Measurements from ENCODE around the gene FXR2. TPM values are rescaled to one million over a fixed set of nuclear protein-coding genes. Genes with fewer than 3 reads are reported as not detected.
"Not testable (repeated sequence)": the region's sequence is repeated elsewhere in the genome, so short reads cannot be mapped to it uniquely, and the experiment has no call there.

Gene FXR2
- 10 to 100 TPM; 25.4 to 31.6 TPM for total RNA-seq
- long read RNA-seq, donor 1, transcript FXR2-201 (17 exons, 2,957 nt), result major isoform, 10 of 19 reads
- long read RNA-seq, donor 1, partial matches to known transcripts, result 5 of 19 reads
- long read RNA-seq, donor 1, other reads (novel, unspliced or antisense), result 4 of 19 reads
- long read RNA-seq, donor 2, partial matches to known transcripts, result 21 of 21 reads
- long read RNA-seq, donor 2, other reads (novel, unspliced or antisense), result 0 of 21 reads

GRCh38 chr17:7614425-7615264 is at the start of gene FXR2:
Gene FXR2, minus strand, starts transcription at chr17:7614897. Its CDS starts 365 bp downstream, at chr17:7614532.
- DNase-seq (ENCODE audit: low spot score), result peak; percentile 100
- intact Hi-C loops (cut with DNase I), result no loop called here

GRCh38 chr17:7656958-7657609 is 42.4 kb upstream of the FXR2 start:
- intact Hi-C loops (cut with DNase I), result no loop called here
- DNase-seq (ENCODE audit: low spot score), result no peak

GRCh38 chr17:7655541-7655840 is 40.8 kb upstream of the FXR2 start:
- no peak for DNase-seq (ENCODE audit: low spot score)
- intact Hi-C loops (cut with DNase I), result no loop called here

- no peak for DNase-seq (ENCODE audit: low spot score)
- intact Hi-C loops (cut with DNase I), result no loop called here
These were observed 40.3 kb upstream of the FXR2 start for GRCh38 chr17:7654832-7655540.

GRCh38 chr17:7652388-7653356 is 38.0 kb upstream of the FXR2 start:
- DNase-seq (ENCODE audit: low spot score), result no peak
- intact Hi-C loops (cut with DNase I), result no loop called here

GRCh38 chr17:7651665-7652387 is 37.1 kb upstream of the FXR2 start:
- intact Hi-C loops (cut with DNase I), result no loop called here

GRCh38 chr17:7651097-7651664 is 36.5 kb upstream of the FXR2 start:
- intact Hi-C loops (cut with DNase I), result no loop called here
- no peak for DNase-seq (ENCODE audit: low spot score)

More at GRCh38 chr17:7651665-7652387, 37.1 kb upstream of the FXR2 start:
- no peak for DNase-seq (ENCODE audit: low spot score)

- intact Hi-C loops (cut with DNase I), result no loop called here
- no peak for DNase-seq (ENCODE audit: low spot score)
These were observed 35.9 kb upstream of the FXR2 start, which contains the start of gene ATP1B2 for GRCh38 chr17:7650509-7651096. Gene ATP1B2, plus strand, starts transcription at chr17:7650926. Its CDS starts 593 bp downstream, at chr17:7651519.

GRCh38 chr17:7647018-7647417 is 32.3 kb upstream of the FXR2 start:
- no peak for DNase-seq (ENCODE audit: low spot score)
- intact Hi-C loops (cut with DNase I), result no loop called here

GRCh38 chr17:7646457-7646856 is 31.8 kb upstream of the FXR2 start:
- intact Hi-C loops (cut with DNase I), result no loop called here
- DNase-seq (ENCODE audit: low spot score), result no peak

- intact Hi-C loops (cut with DNase I), result no loop called here
- no peak for DNase-seq (ENCODE audit: low spot score)
These were observed 30.1 kb upstream of the FXR2 start for GRCh38 chr17:7644775-7645174.

GRCh38 chr17:7641635-7642034 is 26.9 kb upstream of the FXR2 start:
- intact Hi-C loops (cut with DNase I); DNase-seq (ENCODE audit: low spot score): not testable (repeated sequence)

GRCh38 chr17:7640783-7641182 is 26.1 kb upstream of the FXR2 start:
- intact Hi-C loops (cut with DNase I), result no loop called here
- DNase-seq (ENCODE audit: low spot score), result no peak

- no peak for DNase-seq (ENCODE audit: low spot score)
- intact Hi-C loops (cut with DNase I), result loop anchor here in 1 of 2 donors (10.0 kb wide), 1 partner anchor 49 kb away; the partner anchor contains the start of genes TP53 and WRAP53
These were observed 21.5 kb upstream of the FXR2 start for GRCh38 chr17:7636163-7636562.

- DNase-seq (ENCODE audit: low spot score), result no peak
- intact Hi-C loops (cut with DNase I), result loop anchor here in 1 of 2 donors (10.0 kb wide), 1 partner anchor 50 kb away; the partner anchor contains the start of genes TP53 and WRAP53
These were observed 19.7 kb upstream of the FXR2 start for GRCh38 chr17:7634384-7634783.

- intact Hi-C loops (cut with DNase I), result loop anchor here (2.0 to 10.0 kb wide), 2 partner anchors 52 to 54 kb away; partner anchors contain the start of genes TP53 (in 2 of the 2) and WRAP53 (in 1 of the 2)
These were observed 18.4 kb upstream of the FXR2 start for GRCh38 chr17:7633093-7633492.

GRCh38 chr17:7632492-7632894 is 17.8 kb upstream of the FXR2 start:
- intact Hi-C loops (cut with DNase I), result loop anchor here (2.0 to 10.0 kb wide), 2 partner anchors 52 to 54 kb away; partner anchors contain the start of genes TP53 (in 2 of the 2) and WRAP53 (in 1 of the 2)
- no peak for DNase-seq (ENCODE audit: low spot score)

More at GRCh38 chr17:7633093-7633492, 18.4 kb upstream of the FXR2 start:
- DNase-seq (ENCODE audit: low spot score), result no peak

All from posterior vena cava (tissue), 2 donors.